Immature natural killer cell (primary cell): ENCODE measurements around the gene C1GALT1. TPM values are rescaled to one million over a fixed set of nuclear protein-coding genes. Genes with fewer than 3 reads are reported as not detected.

Experiments used
- DNase-seq, 3 donors: peaks; one replicate each; pipeline ENCODE4 v3.0.0; 2022; ENCODE audit warnings: mixed read lengths in 1 of 3
- H3K27ac Mint-ChIP-seq, 6 donors: one replicate each; pipeline ENCODE4 v1.8.0; 2020; ENCODE audit warnings: mixed read lengths in 6 of 6, mild to moderate bottlenecking in 5 of 6, inconsistent platforms in 4 of 6, moderate library complexity in 3 of 6
- H3K27me3 Mint-ChIP-seq, 3 donors: one replicate each; pipeline ENCODE4 v1.8.0; 2020 to 2021; ENCODE audit warnings: low read depth in 3 of 3, mild to moderate bottlenecking in 3 of 3, mixed read lengths in 3 of 3, moderate library complexity in 3 of 3, inconsistent platforms in 1 of 3
- H3K36me3 Mint-ChIP-seq, 3 donors: one replicate each; pipeline ENCODE4 v1.8.0; 2020; ENCODE audit warnings: mixed read lengths in 3 of 3, inconsistent platforms in 2 of 3, mild to moderate bottlenecking in 2 of 3
- H3K4me1 Mint-ChIP-seq, 2 donors: one replicate each; pipeline ENCODE4 v1.8.0; 2020; ENCODE audit warnings: inconsistent platforms in 2 of 2, mild to moderate bottlenecking in 2 of 2, mixed read lengths in 2 of 2, moderate library complexity in 1 of 2
- H3K4me3 Mint-ChIP-seq, 5 donors: one replicate each; pipeline ENCODE4 v1.8.0; 2020; ENCODE audit warnings: mild to moderate bottlenecking in 5 of 5, mixed read lengths in 5 of 5, inconsistent platforms in 3 of 5, moderate library complexity in 3 of 5
- H3K9me3 Mint-ChIP-seq, 6 donors: one replicate each; pipeline ENCODE4 v1.8.0; 2020; ENCODE audit warnings: mild to moderate bottlenecking in 6 of 6, mixed read lengths in 6 of 6, inconsistent platforms in 4 of 6, moderate library complexity in 3 of 6
- polyA plus RNA-seq, 3 donors: library from polyadenylated mRNA; unstranded; fragments of 300-500 nt; fragmentation: Illumina TruSeq; gene quantifications; one replicate each; pipeline ENCODE4 v1.2.3, GENCODE V29; 2021

Gene C1GALT1
- polyA plus RNA-seq, 3 donors from 2014 or later: 56.8 to 83.9 (median 59.4) TPM

DNA sequence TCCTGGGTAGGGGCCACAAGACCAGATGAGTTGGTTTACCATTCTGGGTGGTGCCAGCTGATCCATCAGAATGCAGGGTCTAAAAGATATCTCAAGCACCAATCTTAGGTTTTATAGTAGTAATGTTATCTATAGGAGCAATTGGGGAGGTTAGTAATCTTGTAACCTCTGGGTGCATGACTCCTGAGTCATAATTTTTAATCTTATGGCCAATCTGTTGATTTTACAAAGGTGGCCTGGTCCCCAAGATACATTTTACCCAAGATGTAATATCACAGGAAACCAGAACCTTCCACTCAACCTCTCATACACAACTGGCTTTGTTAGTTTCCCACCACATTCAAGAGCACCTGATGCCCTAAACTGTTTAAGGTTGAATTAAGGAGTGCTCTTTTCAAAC, 79.5 kb downstream of the C1GALT1 start:
- Mint-ChIP-seq H3K36me3 (peaks cover 0 to 6% (median 4%) of the 10 kb centered on the region in 3 donors), H3K4me1 (peaks cover 55 to 82% of the 10 kb centered on the region in 2 donors), H3K4me3 (peak overlapping the region in 4 of 5 donors; percentile 16 to 48 (median 32)), H3K9me3 (peaks cover 0 to 2% (median 0%) of the 10 kb centered on the region in 6 donors), H3K27ac (peak overlapping the region in 5 of 6 donors; percentile 30 to 62 (median 56)), H3K27me3 (peaks cover 0 to 5% (median 2%) of the 10 kb centered on the region in 3 donors)
- no peak for DNase-seq

DNA sequence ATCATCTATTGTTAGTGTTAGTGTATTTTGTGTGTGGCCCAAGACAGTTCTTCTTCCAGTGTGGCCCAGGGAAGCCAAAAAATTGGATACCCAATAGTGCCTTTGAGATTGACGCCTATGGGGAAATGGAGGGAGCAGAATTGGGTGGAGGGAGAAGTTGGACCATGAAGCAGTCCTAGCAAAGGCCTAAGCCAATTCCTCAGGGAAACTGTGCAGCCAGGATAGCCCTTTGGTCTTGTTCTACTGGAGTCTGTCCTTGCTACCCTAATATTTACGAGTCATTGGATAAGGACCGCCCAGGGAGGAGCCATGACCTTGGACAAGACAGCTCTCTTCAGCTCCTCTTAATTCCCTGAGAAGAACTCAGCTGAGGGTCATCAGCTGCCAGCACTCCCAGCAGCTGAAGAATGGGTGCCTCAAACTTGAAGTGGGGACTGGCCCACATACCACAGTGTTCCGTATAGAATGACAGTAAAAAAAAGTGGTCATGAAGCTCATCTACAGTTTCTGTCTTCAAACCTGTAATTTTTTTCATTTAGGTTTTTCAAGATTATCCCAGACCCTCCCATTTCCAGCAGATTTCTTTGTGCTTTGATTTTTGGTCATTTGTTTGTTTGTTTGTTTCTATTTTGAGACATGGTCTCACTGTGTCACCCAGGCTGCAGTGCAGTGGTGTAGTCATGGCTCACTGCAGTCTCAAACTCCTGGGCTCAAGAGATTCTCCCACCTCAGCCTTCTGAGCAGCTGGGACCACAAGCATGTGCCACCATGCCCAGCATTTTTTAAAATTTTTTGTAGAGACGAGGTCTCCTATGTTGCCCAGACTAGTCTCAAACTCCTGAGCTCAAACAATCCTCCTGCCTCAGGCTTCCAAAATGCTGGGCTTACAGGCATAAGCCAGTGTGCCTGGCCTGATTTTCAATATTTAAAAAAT, 81.2 kb downstream of the C1GALT1 start:
- DNase-seq: no peak
- H3K4me1 Mint-ChIP-seq: peaks cover 38 to 65% of the 10 kb centered on the region in 2 donors
- H3K9me3 Mint-ChIP-seq: peaks cover 0 to 2% (median 0%) of the 10 kb centered on the region in 6 donors
- H3K4me3 Mint-ChIP-seq: peak overlapping the region in 1 of 5 donors; percentile 13
- H3K27ac Mint-ChIP-seq: peak overlapping the region in 4 of 6 donors; percentile 6 to 55 (median 18)
- H3K36me3 Mint-ChIP-seq: peaks cover 0 to 6% (median 4%) of the 10 kb centered on the region in 3 donors
- peaks cover 0 to 4% (median 2%) of the 10 kb centered on the region in 3 donors for H3K27me3 Mint-ChIP-seq

DNA sequence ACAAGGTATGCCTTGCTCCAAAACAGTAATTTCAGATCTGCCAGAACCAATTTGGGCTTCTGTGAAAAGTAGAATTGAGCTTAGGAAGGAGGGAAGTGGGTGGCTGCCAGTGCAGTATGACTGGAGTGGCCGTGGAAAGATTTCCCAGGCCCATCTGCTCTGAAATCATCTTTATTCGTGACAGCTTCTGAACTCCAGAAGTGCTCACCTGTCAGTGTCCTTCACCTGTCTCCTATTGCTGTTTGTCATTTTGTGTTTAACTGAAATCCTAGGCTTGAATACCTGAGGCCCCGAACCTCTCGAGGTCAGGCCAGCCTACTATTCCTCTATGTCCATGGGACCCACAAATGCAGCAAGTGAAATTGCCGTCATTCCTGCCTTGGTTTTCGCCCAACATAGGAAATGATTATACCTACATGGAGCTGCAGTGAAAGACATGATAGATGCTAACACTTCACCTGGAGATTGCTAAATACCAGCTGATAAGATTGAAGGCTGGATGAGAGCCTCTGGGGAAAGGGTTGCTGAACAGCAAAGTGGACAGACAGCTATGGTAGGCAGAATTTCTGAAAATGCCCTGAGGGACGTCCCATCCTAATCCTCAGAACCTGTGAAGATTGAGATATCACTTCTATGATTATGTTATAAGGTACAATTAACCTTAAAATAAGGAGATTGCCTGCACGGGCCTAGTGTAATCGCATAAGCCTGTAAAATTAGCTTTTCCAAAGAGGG, 82.1 kb downstream of the C1GALT1 start:
- Mint-ChIP-seq H3K27me3 (peaks cover 0 to 3% (median under 1%) of the 10 kb centered on the region in 3 donors), H3K9me3 (peaks cover 0 to 2% (median 0%) of the 10 kb centered on the region in 6 donors), H3K4me1 (peaks cover 32 to 56% of the 10 kb centered on the region in 2 donors), H3K36me3 (peaks cover 0 to 6% (median 4%) of the 10 kb centered on the region in 3 donors), H3K27ac (peak overlapping the region in 1 of 6 donors; percentile 17), H3K4me3 (no peak overlapping the region)
- DNase-seq: no peak

DNA sequence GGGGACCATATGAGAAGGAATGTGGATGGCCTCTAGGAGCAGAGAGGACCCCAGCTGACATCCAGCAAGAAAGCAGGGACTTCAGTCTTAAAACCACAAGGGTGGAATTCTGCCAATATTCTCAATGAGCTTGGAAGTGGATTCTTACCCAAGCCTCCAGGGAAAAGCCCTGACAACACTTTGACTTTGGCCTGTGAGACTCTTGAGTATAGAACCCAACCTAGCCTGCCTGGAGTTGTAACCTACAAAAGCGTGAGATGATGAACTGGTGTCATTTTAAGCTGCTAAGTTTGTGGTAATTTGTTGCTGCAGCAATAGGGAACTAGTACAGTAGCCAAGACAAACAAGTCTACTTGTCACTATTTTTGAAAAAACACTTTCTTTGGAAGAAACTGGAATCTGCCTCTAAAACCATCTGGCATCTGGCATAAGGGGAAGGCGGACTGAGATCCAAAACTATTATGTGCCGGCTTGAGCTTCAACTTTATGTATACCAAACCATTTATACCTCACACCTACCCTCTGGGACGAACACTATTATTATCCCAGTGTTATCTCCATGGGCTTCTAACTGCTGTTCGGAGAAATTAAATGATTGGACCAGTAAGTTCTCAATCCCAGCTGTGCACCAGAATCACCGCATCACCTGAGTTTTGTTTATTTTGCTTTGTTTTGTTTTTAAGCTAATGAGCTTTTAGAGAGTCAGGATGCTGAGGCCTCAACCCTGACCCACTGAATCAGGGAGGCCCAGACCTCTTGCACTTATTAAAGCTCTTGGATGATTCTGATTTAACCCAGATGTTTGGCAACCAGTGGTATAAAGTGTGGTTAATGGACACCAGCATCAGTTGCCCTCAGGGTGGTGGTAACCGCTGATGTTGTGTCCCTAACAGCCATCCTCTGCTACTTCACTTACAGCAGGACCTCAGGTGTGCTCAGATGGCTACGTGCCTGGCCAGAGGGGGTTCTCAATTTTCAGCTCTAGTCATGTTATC, 83.0 kb downstream of the C1GALT1 start:
- peaks cover 0 to 3% (median 0%) of the 10 kb centered on the region in 3 donors for H3K27me3 Mint-ChIP-seq
- DNase-seq: no peak
- peak overlapping the region in 1 of 6 donors; percentile 17 for H3K27ac Mint-ChIP-seq

DNA sequence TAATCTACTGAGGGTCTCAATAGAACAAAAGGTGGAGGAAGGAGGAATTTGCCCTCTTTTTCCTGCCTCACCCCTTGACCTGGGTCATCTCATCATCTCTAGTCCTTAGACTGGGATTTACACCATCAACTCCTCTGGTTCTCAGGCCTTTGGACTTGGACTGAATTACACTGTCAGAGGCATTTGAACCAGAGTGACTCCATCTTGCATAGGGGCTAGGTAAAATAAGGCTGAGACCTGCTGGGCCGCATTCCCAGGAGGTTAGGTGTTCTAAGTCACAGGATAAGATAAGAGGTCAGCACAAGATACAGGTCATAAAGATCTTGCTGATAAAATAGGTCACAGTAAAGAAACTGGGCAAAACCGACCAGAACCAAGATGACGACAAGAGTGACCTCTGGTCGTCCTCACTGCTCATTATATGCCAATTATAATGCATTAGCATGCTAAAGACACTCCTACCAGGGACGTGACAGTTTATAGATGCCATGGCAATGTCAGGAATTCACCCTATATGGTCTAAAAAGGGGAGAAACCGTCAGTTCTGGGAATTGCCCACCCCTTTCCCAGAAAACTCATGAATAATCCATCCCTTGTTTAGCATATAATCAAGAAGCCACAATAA, 84.0 kb downstream of the C1GALT1 start:
- Mint-ChIP-seq H3K36me3 (peaks cover 0 to 5% (median 3%) of the 10 kb centered on the region in 3 donors), H3K4me1 (peaks cover 16 to 40% of the 10 kb centered on the region in 2 donors), H3K27ac (no peak overlapping the region), H3K9me3 (peaks cover 0 to 1% (median 0%) of the 10 kb centered on the region in 6 donors), H3K4me3 (no peak overlapping the region), H3K27me3 (peaks cover 0 to 3% (median 2%) of the 10 kb centered on the region in 3 donors)
- DNase-seq: no peak

More for the DNA sequence above, 83.0 kb downstream of the C1GALT1 start:
- Mint-ChIP-seq H3K36me3 (peaks cover 0 to 6% (median 4%) of the 10 kb centered on the region in 3 donors), H3K4me1 (peaks cover 23 to 47% of the 10 kb centered on the region in 2 donors), H3K4me3 (no peak overlapping the region), H3K9me3 (peaks cover 0 to 2% (median 0%) of the 10 kb centered on the region in 6 donors)

DNA sequence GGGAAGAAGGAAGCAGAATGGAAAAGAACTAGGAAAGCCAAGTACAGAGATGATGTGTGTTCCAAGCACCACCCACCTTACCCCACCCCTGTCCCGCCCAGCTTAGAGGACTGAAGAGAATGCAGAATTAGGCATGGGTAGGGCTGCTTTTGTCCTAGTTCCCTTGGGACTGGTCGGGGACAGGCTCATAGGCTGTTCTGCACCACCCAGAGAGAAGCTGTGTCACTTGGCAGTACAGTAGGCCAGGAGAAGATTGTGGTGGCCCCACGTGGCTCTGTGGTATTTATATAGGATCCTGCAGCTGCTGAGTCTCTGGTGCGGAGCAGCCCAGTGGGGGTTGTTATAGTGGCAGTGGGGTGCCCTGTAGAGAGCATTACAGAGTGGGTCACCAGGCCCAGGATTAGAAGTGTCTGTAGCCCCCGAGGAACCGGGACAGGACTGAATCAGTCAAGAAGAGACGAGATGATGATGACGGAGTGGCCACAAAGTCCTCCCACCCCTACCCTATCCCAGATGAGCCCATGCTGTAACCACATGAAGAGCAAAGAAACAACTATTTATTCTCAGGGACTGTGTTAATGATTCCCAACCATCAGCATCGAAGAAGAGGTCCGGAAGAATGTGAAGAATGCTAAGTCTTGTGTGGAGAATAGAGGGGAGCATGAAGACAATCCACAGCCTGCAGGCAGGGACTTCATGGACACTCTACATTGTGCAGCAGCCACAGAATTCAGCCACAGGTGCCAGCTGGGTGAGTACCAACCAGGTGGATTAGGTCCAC, 88.9 kb downstream of the C1GALT1 start:
- Mint-ChIP-seq H3K27ac (no peak overlapping the region), H3K9me3 (no peaks in the 10 kb centered on the region), H3K27me3 (peaks cover 2 to 5% (median 2%) of the 10 kb centered on the region in 3 donors), H3K4me1 (peaks cover under 1 to 5% of the 10 kb centered on the region in 2 donors), H3K4me3 (no peak overlapping the region), H3K36me3 (peaks cover 0 to 6% (median 0%) of the 10 kb centered on the region in 3 donors)
- DNase-seq: no peak

DNA sequence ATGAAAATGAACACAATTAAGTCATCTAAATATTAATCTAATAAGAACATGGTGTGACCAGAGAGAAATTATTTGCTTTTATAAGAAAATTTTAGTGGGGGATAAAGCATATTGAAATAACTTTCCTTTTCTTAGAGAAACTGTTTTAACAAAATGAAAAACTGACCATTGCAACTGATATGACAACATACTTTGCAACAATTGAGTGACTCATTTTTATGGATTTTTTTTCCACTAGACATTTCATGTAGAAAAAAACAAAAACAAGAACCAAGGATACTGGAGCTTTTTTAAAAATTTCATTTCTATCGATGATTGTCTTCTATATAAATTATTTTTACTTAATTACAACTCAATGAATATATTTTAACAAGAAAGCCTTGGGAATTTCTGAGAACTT, 90.0 kb downstream of the C1GALT1 start:
- H3K9me3 Mint-ChIP-seq: no peaks in the 10 kb centered on the region
- H3K4me1 Mint-ChIP-seq: peaks cover 6 to 10% of the 10 kb centered on the region in 2 donors
- peaks cover 0 to 6% (median 0%) of the 10 kb centered on the region in 3 donors for H3K36me3 Mint-ChIP-seq
- H3K27me3 Mint-ChIP-seq: peaks cover 2 to 5% (median 2%) of the 10 kb centered on the region in 3 donors
- DNase-seq: no peak
- no peak overlapping the region for H3K27ac Mint-ChIP-seq
- no peak overlapping the region for H3K4me3 Mint-ChIP-seq

DNA sequence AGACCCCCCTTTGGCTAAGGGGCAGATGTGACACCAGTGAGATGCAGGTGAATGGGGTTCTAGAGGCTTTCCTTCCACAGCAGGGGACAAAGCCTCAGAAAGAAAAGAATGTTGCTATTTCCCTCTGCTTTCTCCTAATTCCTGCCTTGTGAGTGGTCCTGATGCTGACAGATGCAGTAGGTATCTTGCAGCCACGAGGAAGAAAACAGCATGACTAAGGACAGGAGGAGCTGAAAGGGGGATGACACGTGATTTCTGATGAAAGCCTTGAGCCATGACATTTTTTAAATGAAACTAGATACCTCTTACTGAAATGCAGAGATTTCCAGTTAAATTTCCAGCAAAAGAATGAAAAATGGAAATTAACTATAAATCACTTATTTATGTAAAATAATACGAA, 92.4 kb downstream of the C1GALT1 start:
- H3K9me3 Mint-ChIP-seq: no peaks in the 10 kb centered on the region
- H3K4me1 Mint-ChIP-seq: peaks cover 6 to 10% of the 10 kb centered on the region in 2 donors
- no peak overlapping the region for H3K27ac Mint-ChIP-seq
- no peak overlapping the region for H3K4me3 Mint-ChIP-seq
- peaks cover 0 to 5% (median 2%) of the 10 kb centered on the region in 3 donors for H3K27me3 Mint-ChIP-seq
- DNase-seq: no peak
- peaks cover 0 to 6% (median 0%) of the 10 kb centered on the region in 3 donors for H3K36me3 Mint-ChIP-seq

DNA sequence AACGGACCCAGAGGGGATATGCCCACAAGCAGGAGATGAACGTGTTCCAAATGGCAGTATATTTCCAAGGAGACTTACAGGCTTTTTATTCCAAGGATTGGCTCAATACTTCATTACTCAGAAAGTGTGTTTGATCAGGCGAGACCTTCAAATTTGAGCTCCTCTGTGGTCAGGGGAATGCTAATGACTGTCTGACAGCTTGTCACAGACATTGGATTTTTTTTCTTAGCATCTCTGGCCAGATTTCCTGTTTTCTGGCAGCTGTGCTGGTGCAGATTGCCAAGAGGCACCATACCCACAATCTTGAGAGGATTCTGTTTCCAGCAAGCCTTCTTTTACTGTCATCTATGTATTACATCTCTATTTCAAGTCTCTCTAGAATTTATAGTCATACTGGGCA, 93.8 kb downstream of the C1GALT1 start:
- H3K27ac Mint-ChIP-seq: no peak overlapping the region
- DNase-seq: no peak
- H3K27me3 Mint-ChIP-seq: peaks cover 2 to 7% (median 4%) of the 10 kb centered on the region in 3 donors
- H3K4me1 Mint-ChIP-seq: peaks cover 6 to 10% of the 10 kb centered on the region in 2 donors
- H3K9me3 Mint-ChIP-seq: no peaks in the 10 kb centered on the region
- H3K4me3 Mint-ChIP-seq: peak overlapping the region in 1 of 5 donors; percentile 0
- H3K36me3 Mint-ChIP-seq: peaks cover 0 to 5% (median 5%) of the 10 kb centered on the region in 3 donors

DNA sequence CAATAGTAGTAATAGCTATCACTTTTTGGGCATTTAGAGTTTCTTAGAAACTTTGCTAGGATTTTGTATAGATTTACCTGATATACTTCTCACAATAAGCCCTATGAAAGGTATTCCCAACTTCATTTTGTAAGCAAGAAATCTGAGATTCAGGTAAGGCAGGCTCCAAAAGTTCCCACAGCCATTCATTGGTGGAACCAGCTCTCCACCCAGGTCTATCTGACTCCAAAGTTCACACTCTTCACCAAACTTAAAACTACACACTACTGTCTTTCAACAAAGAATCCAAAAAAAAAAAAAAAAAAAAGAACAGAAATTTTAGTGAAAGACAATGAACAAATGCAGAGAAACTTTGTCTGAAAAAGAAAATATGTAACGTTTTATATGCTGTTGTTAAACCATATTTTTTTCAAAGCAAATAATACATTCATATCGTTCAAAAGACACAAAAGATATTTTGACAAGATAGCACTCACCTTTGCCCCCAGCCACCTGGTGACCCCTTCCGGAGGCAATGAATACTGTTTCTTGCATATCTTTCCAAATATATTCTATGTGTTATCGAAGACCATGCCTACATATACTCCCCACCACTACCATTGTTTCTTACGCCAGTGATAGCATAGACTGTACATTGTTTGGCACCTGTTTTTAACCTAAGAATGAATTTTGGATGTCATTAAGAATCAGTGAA, 108.2 kb downstream of the C1GALT1 start:
- Mint-ChIP-seq H3K27me3 (peaks cover 0 to 2% (median 0%) of the 10 kb centered on the region in 3 donors), H3K27ac (no peak overlapping the region), H3K4me3 (no peak overlapping the region), H3K9me3 (peaks cover 0 to 2% (median 0%) of the 10 kb centered on the region in 6 donors), H3K36me3 (no peaks in the 10 kb centered on the region), H3K4me1 (no peaks in the 10 kb centered on the region)
- DNase-seq: no peak

DNA sequence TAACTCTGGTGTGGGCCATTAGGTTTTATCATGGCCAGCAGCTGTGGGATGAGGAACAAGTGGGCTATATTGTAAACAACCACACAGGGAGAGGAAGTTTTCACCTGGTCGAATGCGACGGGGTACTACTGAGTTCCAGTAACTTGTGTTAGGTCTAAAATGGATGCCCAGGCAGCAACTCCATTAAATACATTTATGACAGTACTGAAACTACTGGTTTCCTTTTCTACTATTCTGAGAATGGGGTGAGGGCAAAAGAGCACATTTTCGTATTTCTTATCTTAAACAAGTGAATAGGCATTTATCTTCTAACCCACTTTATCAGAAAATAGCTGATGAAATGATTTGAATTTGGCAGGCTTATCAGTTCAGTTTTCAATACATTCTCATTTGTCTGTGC, 109.7 kb downstream of the C1GALT1 start:
- H3K27ac Mint-ChIP-seq: no peak overlapping the region
- DNase-seq: no peak

More for the DNA sequence above, 109.7 kb downstream of the C1GALT1 start:
- Mint-ChIP-seq H3K4me1 (no peaks in the 10 kb centered on the region), H3K36me3 (no peaks in the 10 kb centered on the region), H3K9me3 (no peaks in the 10 kb centered on the region), H3K27me3 (peaks cover 0 to 5% (median 1%) of the 10 kb centered on the region in 3 donors), H3K4me3 (no peak overlapping the region)
